CD4-positive, alpha-beta T cell treated with Interferon alpha-2 for 1 hour (primary cell): ENCODE data around the gene TOMM20.
"Not testable (repeated sequence)": the region's sequence is repeated elsewhere in the genome, so short reads cannot be mapped to it uniquely, and the experiment has no call there.

ENCODE experiments used
- DNase-seq, 2 donors: peaks; one replicate each; pipeline ENCODE4 v3.0.0-alpha.2; 2020 to 2022

The TOMM20 gene

DNA sequence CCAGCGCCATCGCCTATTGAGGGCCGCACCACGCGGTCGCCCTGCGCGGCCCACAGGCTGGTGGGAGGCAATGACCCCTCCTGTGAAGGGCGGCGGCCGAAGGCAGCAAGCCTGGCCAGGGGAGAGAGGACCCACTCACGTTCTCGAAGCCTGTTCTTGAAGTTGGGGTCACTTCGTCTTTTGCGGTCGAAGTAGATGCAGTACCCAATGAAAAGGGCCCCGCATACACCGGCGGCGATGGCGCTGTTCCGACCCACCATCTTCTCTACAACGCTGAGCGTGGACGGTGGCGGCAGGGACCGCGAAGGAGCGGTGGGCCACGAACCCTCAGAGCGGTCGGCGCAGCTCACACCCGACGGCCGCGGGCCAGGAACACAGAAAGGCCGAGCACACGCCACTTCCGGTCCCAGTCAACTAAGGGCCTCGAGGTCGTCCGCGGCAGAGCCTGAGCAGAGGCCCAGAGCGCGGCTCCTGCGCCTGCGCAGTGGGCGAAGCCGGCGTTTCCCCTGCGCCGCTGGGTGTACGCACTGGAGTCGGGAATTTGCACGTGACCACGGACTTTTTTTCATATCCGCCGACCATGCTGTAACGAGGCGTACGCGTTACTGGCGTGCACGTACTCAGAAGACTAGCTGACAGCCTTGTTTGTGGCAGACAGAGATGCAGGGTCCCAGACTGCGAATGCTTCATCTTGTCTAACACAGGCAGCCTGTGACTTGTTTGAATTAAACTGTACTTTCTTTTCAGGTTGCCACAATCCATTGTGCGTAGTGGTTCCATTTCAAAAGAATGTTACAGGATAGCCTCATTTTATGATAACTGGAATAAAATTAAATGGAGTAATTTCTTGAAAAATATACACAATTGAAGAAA, at the start of gene TOMM20:
Gene TOMM20 (minus strand): TSS at position 382 of the 873 bp plus-strand sequence. CDS start 122 bp downstream, at position 260.
- DNase-seq, result peak; percentile 97

DNA sequence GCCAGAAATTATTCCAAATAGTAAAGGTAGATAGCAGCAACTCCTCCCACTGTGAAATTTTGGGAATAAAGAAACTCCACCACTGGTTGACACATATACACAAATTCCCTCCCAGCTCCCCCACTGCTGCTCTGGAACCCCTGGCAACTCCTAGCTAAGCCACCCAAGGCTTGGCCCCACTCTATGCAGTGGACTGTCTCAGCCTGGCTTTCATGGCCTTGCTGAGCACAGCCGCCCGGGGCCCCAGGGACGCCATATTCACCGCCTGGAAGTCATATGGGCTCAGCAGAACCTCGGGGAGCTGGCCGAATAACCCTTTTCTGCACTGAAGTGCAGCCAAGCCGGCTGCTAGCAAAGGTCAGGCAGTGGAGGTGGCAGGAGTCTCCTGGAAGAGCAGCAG, 47.8 kb upstream of the TOMM20 start:
- DNase-seq, result no peak

DNA sequence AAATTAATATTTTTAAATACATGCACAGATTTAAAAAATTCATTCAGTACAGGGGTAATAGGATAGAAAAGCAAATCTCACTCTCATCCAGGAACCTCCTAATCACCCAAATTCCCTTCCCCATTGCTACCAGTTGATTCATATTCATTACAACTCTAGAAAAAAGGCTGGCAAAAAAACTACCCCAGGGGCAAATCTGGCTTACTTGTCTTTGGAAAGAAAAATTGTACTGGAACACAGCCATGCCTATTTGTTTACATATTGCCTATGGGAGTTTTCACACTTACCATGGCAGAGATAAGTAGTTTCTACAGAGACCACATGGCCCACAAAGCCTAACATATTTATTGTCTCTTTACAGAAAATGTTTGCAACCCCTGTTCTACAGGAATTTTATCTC, 41.3 kb upstream of the TOMM20 start:
- DNase-seq, result no peak

DNA sequence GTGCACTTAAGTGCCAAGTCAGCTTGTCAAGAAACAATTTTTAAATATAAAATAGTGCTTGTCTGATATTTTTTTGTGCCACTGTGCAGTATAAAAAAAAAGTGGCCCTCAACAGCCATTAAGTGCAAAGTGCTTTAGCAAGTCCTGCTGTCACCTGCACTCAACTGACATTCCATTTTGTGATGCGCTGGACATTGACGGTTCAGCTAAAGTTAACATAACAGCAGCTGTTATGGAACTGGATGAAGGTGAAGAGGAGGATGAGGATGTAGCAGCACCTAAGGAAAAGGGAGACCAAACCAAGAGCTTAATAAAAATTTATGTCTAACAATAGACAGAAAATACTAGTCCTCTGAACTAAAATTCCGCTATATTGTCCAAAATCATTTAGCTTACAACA, 39.7 kb upstream of the TOMM20 start:
- no peak for DNase-seq

DNA sequence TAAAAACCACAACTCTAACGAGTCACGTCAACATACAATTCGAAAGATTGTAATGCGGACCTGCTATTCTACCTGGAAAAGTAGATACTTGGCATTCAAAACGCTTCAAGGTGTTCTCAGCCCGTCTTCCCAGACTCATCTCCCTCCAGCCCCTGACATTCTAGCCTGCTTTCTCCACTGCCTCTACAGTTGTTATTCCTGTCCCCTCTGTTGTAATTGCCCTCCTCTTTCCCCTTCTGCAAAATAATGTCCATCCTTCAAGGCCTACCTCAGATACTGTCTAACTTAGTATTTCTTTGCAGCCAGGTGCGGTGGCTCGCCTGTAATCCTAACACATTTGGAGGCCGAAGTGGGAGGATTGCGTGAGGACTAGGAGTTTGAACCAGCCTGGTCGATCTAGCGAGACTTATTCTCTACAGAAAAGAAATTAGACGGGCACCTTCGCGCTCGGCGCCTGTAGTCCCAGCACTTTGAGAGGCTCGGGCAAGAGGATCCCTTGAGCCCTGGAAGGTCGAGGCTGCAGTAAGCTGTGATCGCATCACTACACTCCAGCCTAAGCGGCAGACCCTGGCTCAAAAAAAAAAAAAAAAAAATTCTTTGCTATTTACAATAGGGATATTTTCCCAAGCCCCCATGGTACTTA, 33.2 kb upstream of the TOMM20 start:
- no peak for DNase-seq

DNA sequence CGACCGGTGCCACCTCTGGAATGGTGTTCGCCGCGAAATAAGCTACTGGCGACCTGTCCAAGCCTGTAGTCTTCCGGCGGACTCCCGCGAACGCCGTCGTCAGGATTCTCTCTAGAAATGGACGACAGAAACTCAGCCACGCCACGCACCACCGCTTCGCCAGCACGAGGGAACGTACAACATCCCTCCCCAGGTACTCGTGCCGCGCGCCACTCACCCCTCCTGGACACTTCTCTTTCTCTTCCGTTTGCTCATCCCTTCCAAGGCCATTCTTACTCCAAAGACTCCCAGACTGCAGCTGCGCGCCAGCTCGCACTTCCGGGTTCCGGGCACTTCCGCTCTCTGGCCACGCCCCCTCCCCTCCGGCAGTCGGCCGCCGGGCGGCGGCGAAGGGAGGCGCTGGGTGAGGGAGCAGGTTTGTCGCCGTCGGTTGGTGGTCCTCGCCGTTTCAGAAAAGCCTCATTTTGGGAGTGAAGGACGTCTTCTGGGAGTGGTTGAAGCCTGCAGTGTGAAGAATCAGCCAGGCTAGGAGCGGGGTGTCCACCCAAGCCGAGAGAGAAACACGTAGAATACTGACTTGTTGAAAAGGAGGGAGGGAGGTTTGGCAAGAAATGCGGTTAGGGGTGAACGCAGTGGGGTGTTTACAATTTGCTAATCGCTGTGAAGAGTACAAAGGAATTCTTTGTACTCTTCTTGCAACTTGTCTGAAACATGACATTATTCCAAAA, 32.5 kb upstream of the TOMM20 start, which contains the start of gene RBM34:
Gene RBM34 (minus strand): TSS at position 294 of the 728 bp plus-strand sequence. CDS start 24 bp downstream, at position 270.
- DNase-seq, result peak; percentile 87 to 93

DNA sequence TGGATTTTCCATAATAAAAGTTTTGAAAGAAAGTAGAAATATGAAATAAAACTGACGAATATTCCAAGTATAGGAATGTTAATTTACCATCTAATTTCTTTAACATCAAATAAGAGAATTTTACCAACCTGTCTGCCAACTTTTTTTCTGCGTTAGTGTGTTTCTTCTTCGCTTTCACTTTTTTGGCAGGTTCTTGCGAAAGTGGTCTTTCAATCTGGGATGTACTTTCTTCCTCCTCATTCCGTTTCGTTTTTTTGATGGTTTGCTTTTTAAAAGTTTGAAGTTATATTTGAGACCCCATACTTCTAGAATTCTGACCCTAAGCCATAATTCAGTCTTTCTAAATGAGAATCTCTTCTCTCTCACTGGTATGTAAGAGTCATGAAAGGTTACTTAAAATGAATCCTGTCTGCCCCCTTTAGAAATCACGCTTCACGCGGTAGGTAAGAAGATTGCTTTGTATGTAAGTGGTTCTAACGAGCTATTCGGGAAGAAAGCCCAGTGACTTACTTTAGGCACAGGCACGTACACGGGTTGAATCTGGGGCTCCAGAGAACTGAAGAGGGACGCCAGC, 31.8 kb upstream of the TOMM20 start:
- DNase-seq, result peak in 1 of 2 donors; percentile 60

DNA sequence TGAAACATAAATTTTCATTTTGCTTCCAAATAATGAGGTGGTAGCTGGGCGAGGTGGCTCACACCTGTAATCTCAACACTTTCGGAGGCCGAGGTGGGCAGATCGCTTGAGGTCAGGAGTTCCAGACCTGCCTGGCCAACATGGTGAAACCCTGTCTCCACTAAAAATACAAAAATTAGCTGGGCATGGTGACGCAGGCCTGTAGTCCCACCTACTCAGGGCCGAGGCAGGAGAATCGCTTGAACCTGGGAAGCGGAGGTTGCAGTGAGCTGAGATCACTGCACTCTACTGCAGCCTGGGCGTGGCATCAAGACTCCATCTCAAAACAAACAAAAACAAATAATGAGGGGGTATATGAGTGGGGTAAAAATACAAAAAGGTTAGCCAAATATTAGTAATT, 31.3 kb upstream of the TOMM20 start:
- DNase-seq, result not testable (repeated sequence)

DNA sequence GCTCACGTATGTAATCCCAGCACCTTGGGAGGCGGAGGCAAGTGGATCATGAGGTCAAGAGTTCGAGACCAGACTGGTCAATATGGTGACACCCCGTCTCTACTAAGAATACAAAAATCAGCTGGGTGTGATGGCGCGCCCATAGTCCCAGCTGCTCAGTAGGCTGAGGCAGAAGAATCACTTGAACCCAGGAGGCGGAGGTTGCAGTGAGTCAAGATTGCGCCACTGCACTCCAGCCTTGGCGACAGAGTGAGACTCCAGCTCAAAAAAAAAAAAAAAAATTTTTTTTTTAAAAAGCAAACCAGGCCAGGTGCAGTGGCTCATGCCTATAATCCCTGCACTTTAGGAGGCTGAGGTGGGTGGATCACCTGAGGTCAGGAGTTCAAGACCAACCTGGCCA, 30.6 kb upstream of the TOMM20 start:
- DNase-seq, result not testable (repeated sequence)

DNA sequence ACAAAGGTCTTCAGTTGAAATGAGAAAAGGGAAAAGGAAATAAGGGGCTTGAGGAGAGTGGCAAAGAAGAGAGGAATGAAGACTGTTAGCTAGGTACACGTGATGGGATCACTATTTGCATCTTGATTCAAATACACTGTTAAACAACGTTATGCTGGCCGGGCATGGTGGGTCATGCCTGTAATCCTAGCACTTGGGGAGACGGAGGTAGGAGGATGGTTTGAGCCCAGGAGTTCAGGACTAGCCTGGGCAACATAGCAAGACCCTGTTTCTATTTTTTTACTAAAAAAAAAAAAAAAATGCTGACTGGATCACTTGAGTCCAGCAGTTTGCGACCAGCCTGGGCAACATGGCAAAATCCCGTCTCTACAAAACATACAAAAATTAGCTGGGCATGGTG, 30.0 kb upstream of the TOMM20 start:
- no peak for DNase-seq

DNA sequence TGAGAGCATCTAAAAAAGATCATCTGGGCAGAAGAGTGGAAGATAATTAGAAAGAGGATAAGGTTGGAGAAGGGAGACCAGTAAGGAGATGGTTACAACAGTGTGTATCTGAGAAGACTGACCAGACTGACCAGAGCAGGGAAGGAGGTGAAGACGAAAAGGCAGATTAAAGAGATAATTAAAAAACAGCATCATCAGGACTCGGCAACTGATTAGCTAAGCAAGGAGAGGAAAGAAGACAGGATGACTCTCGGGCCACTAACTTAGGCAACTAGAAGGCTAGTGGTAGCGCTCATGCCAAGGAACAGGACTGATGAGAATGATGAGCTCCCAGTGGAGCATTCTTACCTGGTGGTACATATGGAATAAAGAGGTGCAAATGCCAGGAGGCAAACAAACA, 28.5 kb upstream of the TOMM20 start:
- DNase-seq, result no peak

DNA sequence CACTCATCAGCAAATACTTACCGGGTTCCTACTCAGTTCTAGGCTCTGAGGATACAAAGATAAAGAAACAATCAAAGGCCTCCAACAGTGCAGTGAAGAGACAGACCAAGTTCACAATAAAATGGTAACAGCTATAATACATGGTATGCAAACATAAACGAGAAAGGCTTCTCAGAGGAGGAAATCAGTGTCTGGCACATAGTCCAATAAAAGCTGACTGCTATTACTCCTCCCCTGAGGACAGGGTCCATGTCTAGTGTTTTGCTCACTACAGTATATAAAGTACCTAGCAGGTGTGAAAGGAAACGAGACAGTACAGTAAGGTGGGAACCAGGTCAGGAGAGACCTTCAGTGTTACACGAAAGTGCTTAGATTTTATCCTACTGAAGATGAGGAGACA, 28.1 kb upstream of the TOMM20 start:
- DNase-seq, result no peak

DNA sequence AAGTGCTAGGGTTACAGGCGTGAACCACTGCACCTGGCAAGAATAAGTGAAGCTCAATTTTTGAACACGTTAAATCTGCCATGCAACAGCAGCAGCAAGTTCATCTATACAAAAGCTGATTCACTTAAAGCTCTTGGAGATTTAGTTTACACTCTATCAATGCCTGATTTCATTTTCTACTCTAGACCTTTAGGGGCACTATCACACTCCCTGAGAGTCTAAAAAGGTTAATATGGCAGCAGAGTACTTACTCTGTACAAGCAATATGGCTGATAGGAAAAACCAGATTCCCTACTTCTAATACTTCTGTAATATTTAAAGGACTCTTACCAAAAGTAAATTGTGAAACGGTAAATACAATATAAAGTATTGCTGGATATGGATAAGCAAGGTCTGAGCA, 27.6 kb upstream of the TOMM20 start:
- no peak for DNase-seq

DNA sequence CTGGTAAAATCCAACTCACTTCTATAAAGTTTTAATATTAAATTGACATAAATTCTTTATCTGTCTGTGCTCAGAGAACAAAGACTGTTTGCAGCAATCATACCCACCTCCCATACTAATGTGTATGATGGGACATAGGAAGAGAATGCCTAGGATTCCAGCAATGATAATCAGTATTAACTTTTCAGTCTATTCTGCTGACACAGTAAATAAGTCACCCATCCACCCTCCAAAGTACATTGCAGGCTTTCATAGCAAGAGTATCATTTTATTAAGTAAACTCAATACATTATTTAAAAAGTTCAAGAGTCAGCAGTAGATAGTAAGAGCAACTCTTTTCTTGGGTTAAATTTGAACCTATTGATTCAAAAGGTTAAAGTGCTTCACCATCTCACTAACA, 23.6 kb upstream of the TOMM20 start:
- DNase-seq, result no peak

DNA sequence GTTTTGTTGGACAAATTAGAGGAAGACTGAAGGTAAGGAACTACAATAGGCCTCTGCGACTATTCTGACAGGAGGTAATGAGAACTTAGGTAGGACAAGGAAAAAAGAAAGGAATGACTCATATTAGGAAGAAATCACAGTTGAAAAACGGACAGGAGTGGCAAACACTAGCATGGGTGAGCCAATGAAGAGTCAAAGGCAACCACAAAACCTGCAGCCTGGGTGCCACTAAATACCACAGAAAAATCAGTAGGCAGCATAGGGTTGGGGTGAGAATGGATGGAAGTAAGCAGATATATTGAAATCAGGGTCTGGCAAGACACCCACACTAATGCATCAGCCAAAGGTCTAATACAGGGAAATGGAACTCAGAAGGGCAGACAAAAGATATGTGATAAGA, 22.4 kb upstream of the TOMM20 start:
- no peak for DNase-seq

DNA sequence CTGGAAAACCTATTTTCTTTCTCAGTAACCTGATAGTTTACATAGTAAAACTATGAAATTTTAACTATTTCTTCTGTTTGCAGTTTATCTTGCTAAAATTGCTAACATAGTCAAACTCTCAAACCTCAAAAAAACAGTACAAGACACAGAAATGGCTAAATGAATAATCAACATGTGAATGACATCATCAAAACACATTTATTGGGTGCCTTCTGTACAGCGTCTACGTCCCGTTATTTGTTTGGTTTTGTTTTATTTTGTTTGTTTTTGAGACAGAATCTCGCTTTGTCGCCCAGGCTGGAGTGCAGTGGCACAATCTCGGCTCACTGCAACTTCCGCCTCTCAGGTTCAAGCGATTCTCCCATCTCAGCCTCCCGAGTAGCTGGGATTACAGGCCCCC, 21.2 kb upstream of the TOMM20 start:
- DNase-seq, result no peak

DNA sequence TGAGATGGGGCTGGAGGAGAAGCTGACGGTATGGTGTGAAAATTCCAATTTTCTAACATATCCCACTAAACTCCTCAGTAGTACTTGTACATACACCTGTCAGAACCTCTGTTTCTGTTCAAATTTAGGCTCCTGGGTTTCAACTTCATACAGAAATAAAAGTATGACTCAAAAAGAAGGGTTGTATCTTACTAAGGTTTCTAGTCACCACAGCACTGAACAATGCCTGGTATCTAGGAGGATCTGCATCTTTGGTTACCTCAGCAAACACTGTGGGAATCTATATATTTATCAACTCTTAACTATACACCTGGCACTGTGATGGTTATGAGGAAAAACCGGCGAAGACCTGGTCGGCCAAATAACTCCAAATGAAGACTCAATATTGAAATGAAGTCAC, 18.6 kb upstream of the TOMM20 start:
- DNase-seq, result no peak

DNA sequence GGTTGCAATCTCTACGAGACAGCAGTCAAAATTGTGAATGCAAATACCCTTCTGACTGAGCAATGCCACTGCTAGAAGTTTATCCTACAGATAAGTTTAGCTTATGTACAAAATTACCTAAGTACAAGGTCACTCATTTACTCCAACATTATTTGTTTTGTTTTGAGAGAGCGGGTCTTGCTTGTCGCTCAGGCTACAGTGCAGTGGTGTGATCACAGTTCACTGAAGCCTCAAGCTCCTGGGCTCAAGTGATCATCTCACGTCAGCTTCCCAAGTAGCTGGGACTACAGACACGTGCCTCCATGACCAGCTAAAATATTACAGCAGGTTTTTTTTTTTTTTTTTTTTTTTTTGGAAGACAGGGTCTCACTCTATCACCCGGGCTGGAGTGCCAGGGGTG, 17.0 kb upstream of the TOMM20 start:
- no peak for DNase-seq

DNA sequence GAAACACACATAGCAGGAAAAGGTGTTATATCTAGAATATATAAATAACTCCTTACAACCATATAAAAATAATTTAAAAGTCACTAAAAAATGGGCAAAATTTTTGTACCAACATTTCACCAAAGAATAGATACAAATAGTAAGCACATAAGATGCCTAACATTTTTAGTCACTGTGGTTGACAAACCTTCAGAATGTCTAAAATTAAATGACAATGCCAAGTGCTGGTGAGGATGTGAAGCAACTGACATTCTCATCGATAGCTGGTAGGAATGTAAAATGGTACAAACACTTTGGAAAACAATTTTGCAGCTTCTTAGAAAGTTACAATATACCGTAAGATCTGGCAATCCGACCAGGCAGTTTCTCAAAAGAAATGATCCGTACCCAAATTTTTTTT, 14.4 kb upstream of the TOMM20 start:
- no peak for DNase-seq

DNA sequence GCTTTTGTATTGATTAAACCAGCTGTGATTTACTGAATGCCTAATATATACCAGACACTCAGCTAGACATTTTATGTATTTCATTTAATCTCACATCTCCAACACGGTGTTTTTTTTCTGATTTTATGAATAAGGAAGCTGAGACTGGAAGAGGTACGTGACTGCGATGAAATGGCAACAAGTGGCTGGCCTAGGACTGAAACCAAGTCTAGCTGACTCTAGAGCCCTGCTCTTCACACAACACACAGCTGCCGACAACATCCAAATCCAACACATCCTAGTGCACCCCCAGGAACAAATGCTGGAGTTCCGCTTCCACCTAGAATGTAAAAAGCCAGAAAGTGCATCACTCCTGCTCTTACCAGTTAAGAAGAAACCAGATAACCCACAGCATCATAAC, 10.7 kb upstream of the TOMM20 start:
- DNase-seq, result no peak

DNA sequence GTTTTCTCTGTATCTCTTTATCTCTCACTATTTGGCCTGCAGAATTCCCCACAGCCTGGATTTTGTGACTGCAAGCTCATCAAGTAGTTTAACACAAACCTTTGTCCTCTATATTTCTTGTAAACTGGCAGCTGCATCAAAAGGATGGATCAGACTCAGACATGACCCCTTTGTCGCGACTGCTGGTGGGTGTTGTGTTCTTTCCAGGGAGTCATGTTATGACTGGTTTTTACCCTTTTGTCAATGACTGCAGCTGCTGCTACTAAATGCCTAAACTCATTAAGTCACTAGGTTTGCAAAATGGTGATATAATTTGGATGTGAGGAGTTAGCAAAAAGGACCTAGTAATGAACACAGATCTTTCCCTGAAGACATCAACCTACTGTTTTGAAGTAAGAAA, 10.2 kb upstream of the TOMM20 start:
- DNase-seq, result no peak

DNA sequence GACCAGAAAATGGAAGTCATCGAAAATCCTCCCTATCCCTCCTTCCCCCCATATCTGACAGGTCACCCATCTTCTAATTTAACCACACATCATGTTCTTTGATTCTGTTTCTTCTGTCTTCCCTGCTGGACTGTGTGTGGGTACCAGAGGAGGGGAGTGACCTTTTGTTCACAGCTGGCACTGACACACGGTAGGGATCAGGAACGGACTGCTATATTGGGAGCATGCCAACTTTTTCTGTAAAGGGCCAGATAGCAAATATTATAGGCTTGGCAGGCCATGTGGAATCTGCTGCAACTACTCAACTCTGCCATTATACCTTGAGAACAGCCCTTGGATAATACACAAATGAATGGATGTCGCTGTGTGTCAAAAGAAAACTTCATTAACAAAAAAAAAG, 7.5 kb upstream of the TOMM20 start:
- no peak for DNase-seq

DNA sequence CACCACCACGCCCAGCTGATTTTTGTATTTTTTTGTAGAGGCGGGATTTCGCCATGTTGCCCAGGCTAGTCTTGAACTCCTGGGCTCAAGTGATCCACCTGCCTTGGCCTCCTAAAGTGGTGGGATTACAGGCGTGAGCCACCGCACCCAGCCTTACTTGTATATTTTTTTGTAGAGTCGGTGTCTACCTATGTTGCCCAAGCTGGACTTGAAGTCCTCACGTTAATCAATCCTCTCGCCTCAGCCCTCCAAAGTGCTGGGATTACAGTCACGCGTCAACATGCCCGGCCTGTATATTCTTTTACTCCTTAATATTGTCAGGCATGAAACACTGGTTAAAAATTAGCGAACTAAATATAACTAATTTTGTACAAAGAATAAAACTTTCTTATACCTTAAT, 5.5 kb upstream of the TOMM20 start:
- no peak for DNase-seq
